ENCODE data around the gene KIF3C.
"Not testable (repeated sequence)": the region's sequence is repeated elsewhere in the genome, so short reads cannot be mapped to it uniquely, and the experiment has no call there.

Gene KIF3C

DNA sequence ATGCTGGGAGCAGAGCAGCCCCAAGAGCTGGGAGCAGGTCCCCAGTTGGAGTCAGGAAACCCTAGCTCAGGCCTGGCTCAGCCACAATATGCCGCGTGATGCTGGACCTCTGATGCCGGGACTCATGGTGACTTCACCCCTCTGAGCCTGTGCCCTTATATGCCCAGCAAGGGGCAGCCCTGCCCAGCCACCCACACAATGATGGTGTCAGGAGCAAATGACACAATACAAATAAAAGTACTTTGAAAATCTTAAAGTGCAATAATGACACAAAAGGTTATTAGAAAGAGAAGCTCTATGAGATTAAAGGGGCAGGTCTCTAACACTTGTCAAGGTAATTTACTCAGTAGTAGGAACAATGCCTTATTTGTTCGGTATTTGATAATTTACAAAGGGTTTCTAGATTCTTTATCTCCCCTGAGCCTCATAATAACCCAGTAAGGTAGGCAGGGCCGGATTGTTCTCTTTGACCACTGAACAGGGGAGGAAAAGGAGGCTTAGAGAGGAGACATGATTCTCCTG is 18.3 kb upstream of the KIF3C start:
- DNase-seq: peak in 12 of 56 donors; percentile 11 to 84 (median 24)

DNA sequence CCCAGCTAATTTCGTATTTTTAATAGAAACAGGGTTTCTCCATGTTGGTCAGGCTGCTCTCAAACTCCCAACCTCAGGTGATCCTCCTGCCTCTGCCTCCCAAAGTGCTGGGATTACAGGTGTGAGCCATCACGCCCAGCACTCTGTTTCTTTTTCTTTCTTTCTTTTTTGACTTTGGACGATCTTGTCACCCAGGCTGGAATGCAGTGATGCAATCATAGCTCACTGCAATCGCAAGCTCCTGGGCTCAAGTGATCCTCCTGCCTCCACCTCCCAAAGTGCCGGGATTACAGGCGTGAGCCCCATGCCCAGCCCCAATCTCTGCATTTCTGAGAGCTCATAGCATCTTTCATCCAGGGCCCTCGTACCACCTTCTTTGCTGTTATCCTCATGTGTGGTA is 17.1 kb upstream of the KIF3C start:
- DNase-seq: not testable (repeated sequence)

DNA sequence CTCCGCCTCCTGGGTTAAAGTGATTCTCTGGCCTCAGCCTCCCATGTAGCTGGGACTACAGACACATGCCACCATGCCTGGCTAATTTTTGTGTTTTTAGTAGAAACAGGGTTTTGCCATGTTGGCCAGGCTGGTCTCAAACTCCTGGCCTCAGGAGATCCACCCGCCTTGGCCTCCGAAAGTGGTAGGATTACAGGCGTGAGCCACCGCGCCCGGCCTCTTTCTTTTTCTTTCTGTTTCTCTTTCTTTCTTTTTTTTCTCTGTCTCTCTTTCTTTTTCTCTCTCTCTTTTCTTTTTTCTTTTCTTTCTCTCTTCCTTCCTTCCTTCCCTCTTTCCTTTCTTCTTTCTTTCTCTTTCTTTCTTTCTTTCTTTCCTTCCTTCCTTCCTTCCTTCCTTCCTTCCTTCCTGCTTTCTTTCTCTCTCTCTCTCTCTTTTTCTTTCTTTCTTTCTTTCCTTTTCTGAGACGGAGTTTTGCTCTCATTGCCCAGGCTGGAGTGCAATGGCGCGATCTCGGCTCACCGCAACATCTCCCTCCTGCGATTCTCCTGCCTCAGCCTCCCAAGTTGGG is 16.6 kb upstream of the KIF3C start:
- not testable (repeated sequence) for DNase-seq

DNA sequence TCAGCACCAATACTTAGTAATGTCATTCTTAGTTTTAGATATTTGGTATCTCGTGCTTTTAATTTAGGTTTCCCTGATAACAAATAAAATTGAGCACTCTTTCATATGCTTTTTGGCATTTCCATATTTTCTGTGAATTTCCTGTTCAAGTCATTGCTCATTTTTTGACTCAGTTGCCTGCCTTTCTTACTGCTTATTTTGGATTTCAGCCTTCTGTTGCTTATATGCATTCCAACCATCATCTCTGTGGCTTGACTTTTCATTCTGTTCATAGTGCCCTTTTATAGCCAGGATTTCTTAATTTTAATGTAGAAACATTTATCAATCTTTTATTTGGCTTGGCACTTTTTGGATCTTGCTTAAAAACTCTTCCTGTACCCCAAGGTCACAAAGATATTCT is 14.5 kb upstream of the KIF3C start:
- no peak for DNase-seq

DNA sequence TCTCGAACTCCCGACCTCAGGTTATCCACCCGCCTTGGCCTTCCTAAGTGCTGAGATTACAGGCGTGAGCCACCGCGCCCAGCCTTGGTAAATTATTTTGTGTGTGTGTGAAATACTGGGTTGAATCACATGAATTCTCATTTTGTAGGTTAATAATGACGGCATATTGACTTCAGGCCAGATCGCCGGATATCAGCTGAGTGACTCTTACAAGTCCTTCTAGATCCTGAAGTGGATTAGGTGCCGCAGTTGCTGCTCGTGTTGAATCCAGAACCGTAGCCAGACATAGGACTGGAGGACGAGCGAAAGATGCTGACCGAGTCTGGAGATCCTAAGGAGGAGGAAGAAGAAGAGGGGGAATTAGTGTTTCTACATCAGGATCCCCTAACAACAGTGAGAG is 12.2 kb upstream of the KIF3C start:
- no peak for DNase-seq

DNA sequence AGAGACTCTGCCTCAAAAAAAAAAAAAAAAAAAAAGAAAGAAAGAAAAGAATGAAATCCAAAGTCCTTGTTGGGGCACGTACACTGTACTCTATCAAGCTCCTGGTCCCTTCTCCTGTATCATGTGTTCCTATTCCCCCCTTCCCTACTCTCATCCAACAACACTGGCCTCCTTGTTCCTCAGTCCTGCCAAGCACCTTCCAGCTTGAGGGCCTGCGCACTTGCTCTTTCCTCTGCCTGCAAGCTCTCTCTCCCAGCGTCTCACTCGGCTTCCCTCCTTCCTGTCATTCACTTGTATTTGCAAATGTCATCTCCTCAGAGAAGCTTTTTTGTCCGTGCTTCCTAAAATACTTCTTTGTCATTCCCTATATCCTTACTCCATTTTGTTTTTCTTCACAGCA is 10.8 kb upstream of the KIF3C start:
- DNase-seq: no peak

DNA sequence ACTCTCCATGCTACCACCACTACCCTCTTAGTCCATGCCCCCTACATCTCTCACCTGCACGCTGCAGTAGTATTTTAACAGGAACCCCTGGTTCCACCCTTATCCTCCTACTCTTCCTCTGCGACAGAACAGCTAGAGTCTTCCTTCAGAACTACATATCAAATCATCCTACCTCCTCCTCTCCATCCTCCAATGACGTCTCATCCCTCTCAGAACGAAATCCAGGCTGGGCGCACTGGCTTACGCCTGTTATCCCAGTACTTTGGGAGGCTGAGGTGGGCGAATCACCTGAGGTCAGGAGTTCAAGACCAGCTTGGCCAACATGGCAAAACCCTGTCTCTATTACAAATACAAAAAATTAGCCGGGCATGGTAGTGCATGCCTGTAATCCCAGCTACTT is 10.3 kb upstream of the KIF3C start:
- DNase-seq: peak in 1 of 56 donors; percentile 22

DNA sequence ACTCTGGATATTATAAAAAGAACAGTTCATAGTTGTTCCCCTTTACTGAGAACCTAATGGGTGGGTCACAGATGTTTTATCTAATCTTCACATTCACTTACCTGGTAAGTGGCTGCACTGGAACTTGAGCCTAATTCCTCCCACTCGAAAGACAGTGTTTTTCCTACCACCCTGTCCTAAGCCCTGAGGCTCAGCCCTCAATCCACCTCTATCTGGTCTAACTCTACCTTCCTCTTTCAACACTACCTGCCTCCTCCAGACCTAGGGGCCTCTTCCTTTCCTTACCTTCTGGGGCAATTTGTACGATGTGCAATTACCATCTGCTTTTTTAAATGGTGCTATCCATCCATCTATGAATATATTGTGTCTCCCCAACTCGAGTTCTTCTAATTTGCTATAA is 9.7 kb upstream of the KIF3C start:
- no peak for DNase-seq

DNA sequence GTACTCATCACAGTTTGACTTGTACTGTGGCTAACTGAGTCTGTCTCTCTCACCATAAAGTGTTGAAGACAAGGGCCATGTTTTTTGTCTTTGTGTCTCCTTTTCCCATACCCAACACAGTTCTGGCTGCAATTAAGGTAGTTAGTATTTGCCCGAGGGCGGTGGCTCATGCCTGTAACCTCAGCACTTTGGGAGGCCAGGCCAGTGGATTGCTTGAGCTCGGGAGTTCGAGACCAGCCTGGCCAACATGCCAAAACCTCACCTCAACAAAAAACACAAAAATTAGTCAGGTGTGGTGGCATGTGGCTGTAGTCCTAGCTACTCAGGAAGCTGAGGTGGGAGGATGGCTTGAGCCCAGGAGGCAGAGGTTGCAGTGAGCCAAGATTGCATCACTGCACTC is 6.9 kb upstream of the KIF3C start:
- no peak for DNase-seq

DNA sequence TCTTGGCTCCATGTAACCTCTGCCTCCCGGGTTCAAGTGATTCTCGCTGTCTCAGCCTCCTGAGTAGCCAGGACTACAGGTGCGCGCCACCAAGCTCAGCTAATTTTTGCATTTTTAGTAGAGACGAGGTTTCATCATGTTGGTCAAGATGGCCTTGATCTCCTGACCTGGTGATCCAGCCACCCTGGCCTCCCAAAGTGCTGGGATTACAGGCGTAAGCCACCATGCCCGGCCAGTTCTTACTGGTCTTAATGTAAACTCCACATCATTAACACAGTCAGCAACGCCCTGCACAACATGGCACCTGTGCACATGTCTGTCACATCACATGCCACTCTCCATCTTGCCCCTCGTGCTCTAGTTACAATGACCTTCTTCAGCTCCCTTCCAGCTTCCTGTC is 5.8 kb upstream of the KIF3C start:
- DNase-seq: no peak

DNA sequence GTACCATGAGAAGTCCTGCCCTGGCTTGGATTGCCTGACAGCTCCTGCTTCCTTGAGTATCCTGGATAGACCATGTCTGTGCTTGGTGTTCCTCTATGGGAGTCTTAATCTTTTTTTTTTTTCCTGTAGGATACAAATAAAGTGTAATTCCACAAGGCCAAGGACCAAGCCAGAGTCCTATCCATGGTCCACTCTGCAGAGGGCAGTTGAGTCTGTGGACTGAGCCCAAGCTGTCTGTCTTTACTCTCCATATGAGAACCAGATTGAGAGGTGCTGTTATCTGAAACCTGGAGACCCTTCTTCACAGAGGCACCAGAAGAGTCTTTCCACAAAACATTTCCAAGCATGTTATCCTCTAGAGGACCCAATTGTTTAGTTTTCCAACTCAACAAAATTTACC is 1.4 kb upstream of the KIF3C start:
- DNase-seq: no peak

DNA sequence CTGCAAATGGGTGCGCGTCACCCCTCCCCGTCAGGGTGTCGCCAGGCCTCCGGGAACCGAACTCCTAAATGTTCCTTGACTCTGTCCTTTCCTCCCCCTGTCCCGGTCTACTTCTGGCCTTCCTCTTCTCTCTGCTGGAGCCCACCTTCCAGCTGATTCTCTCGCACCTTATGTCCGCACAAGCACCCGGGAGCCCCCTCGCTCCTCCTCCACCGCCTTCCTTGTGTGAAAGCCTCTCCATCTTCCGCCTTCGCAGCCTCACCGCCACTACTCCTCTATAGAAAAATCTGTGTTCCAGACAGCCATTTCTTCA is 627 bp upstream of the KIF3C start:
- DNase-seq: no peak

DNA sequence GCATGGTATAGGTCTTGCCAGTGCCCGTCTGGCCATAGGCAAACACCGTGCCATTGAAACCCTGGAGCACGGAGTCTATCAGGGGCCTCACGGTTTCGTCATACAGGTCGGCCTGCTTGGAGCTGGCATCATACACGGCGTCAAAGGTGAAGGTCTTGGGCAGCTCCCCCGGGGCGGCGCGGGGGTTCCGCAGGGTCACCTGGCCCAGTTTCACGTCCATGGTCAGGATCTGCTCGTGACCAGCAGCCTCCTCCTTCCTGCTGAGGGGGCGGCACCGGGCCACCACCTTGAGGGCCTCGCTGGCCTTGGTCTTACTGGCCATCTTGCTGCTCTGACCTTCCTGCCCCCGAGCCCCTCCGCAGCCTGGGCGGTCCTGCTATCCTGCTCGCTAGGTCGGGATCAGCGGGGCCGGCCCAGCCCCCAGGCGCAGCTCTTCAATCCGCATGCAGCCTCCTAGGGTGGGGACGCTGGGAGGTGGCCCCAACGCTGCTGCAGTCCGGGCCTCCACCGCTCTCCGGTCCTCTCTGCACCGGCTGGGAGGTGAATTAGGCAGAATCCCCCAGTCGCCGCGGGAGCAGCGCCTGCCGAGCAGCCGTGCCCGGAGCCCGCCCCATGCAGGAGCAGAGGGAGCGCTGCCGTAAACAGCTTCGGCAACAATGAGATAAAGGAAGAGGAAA is 563 bp downstream of the KIF3C start:
- peak in 2 of 56 donors; percentile 58 to 60 for DNase-seq

DNA sequence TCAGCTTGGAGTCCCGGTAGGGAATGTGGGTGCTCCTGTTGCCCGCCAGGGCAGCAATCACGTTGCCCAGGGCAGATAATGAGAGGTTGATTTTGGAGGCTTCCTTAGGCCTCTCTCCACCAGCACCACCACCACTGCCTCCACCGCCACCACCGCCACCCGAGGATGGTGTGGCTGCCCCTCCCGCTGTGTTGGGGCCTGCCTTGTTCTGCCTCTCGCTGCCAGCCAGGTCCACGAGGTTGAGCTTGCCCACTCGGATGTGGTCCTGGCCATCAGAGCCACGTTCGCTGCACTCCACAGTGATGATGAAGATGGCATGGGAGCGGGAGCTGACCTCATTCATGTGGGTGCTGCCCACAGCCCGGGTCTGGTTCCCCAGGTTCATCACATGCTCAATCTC is 1.3 kb downstream of the KIF3C start:
- no peak for DNase-seq

DNA sequence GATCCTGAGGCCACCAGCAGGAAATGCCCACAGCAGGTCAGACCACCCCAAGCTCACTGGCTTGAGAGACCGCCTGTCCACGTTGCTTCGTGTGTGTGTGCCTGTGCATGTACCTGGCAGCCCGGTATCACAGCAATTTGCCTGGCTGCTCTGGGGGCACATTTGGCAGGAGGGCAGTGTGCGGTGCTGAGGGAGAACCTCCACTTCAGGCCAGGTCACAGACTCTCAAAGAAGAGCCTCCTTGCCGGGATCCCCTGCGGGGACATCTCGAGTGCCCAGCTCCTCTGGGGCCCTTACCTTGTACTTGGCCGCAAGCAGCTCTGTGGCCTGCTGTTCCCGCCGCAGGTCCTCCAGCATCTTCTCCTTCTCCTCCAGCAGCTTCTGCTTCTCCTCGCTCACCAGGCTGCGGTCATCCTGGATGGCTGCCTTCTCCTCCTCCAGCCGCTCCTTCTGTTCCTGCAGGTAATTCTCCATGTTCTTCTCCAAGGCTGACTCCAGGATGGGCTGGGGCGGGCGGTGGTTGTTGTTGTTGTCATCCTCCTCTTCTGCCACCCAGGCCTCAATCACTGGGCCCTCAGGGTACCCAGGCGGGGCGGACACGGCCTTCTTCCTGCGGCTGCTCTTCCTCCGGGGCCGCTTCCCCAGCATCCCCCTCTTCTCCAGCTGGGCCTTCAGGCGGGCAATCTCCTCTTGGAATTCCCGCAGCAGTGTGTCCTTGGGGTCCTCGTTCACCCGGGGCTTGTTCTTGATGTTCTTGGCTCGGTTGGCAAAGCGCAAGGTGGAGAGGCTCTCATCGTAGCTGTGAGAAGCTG is 2.0 kb downstream of the KIF3C start:
- no peak for DNase-seq

DNA sequence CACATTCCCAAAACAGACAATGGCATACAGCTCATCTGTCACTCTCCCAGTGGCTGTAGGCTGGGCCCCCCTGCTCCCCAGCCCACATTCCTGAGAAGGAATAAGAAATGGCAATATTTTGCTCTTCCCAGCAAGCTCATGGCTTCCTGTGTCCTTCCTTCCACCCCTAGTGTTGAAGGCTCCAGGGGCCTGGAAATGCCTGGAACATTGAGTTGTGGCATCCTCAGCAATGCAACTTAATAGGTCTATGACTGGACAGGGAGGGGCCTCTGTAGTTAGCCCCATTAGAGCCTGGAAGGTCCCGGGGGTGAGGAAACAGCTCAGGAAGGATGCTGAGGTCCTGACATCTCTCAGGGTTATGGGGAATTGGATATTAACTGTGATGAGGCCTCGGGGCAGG is 3.3 kb downstream of the KIF3C start:
- DNase-seq: no peak

DNA sequence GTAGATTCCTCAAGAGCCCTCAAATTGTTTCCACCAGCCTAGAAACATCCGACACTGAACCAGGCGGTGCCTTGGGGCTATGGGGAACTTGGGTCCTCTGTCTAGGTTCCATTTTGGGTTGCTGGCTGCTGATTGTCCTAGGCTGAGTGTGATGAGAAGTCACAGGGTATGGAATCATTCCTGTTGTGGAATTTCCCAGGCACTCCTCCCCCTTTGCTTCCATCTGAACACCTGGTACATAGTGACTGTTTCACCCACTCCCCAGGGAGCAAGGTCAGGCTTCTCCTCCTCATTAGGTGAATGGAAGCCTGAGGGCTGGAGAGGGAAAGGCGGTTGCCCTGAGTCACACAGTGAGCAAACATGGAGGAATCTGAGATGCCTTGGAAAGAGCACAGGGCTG is 4.5 kb downstream of the KIF3C start:
- no peak for DNase-seq

DNA sequence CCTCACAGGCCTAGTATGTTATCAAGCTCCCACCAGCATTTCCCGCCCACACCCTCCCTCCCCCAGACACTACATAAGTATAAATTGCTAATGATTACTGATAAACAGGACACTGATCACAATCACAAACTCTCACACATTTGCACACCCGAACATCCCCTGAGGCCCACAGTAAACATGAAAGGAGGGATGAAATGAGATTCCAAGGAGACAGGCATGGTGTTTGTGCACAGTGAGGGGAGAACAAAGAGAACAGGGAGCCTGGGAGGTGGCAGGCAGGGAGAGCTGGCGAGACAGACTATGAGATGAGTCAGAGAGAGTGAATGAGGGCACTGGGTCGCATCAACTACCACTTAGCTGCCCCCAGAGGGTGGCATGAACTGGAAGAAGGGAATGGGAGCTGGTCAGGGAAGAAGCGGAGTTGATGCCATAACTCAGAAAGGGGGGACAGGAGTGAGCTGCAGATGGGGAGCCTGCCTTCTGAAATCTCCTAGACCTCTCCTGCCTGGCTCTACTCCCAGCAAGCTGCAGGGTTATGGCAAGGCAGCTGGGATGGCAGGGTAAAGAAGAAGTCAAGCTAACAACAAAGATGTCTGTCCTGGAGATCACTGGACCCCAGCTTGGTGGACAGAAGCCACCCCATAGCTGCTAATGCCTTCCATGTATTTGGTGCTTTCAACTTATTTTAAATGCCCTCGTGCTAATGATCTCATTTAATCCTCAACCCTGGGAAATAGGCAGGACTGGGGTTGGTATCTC is 5.1 kb downstream of the KIF3C start:
- peak in 8 of 56 donors; percentile 15 to 46 (median 22) for DNase-seq

DNA sequence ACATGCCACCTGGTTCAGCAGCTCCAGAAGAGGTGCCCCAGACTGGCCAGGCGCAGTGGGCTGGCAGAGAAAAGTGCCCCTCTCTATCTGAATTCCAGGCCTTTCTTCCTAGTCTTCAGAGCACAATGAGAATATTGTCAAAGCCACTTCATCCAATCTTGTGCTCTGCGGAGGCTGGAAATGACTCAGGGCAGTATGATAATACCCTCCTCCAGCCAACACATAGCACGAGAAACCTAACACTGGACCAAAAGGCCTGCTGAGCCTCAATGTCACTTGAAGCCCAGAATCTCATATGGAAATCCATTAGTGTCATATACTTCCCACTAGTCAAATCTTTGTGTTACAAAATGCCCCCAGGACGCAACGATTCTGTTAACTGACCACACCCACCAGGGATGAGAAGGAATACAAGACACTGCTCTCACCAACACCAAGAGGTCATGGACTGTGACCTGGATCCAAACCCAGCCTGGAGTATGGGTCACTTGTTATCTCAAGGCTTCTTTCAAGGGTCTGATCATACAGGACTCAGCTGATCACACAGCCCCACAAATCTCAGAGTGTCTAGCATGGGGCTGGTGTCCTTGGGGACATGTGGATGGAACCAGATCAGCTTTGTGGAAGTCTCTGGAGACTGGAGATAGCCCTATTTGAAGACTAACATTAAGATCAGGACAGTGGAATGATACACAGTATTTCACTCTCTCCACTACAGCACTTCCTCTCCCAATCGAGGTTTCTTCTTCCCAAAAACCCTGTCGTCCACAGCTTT is 10.1 kb downstream of the KIF3C start:
- DNase-seq: peak in 1 of 56 donors; percentile 47

DNA sequence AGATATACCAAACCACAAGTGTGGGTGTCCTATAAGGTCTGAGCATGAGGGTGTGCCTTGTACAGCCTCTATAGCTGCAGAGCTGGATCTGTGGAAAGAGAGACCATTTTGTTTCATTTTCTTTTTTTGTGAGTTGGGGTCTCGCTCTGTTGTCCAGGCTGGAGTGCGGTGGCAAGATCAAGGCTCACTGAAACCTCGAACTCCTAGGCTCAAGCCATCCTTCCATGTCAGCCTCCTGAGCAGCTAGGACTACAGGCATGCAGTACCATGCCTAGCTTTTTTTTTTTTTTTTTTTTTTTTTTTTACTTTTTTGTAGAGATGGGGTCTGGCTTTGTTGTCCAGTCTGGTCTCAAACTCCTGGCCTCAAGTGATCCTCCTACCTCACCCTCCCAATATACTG is 10.7 kb downstream of the KIF3C start:
- DNase-seq: no peak
